Measurements from ENCODE around the gene FAM131B.

FAM131B gene

DNA sequence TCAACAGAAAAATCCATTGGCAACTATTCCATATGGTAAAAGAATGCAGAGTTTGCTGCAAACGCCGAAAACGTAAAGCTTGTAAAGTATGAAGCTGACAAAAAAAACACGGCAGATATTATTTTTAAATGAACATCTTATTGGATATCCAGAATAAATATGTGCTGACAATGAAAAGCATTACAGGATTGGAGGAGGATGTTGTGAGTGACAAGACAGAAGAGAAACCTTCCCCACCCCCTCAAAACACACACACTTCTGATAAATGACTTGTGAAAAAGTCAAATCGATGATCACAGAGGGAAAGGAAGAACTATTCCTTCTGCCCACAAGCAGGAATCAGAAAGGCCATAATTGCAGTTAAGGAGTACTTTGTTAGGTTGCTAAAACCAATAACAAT, 14.6 kb downstream of the FAM131B start:
- TF ChIP-seq, protein P1, sequence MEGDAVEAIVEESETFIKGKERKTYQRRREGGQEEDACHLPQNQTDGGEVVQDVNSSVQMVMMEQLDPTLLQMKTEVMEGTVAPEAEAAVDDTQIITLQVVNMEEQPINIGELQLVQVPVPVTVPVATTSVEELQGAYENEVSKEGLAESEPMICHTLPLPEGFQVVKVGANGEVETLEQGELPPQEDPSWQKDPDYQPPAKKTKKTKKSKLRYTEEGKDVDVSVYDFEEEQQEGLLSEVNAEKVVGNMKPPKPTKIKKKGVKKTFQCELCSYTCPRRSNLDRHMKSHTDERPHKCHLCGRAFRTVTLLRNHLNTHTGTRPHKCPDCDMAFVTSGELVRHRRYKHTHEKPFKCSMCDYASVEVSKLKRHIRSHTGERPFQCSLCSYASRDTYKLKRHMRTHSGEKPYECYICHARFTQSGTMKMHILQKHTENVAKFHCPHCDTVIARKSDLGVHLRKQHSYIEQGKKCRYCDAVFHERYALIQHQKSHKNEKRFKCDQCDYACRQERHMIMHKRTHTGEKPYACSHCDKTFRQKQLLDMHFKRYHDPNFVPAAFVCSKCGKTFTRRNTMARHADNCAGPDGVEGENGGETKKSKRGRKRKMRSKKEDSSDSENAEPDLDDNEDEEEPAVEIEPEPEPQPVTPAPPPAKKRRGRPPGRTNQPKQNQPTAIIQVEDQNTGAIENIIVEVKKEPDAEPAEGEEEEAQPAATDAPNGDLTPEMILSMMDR (IDR thresholded peaks at IDR 0.05; ENCODE audit: low read depth, low read length, missing control alignments) = no peak
- no peak overlapping the region for H3K4me3 ChIP-seq (replicated peaks; ENCODE audit: low read depth, low read length)
- no peak for DNase-seq (ENCODE audit: extremely low read depth, low read depth)

- H3K4me3 ChIP-seq (replicated peaks; ENCODE audit: low read depth, low read length) = no peak overlapping the region
- TF ChIP-seq, protein P1 (IDR thresholded peaks at IDR 0.05; ENCODE audit: low read depth, low read length, missing control alignments) = no peak
- no peak for DNase-seq (ENCODE audit: extremely low read depth, low read depth)
These were observed 16.5 kb downstream of the FAM131B start for GRCh38 chr7:143346018-143346417.

- peak; percentile 19 for DNase-seq (ENCODE audit: extremely low read depth, low read depth)
- TF ChIP-seq, protein P1 (IDR thresholded peaks at IDR 0.05; ENCODE audit: low read depth, low read length, missing control alignments) = peak; percentile 62
- no peak overlapping the region for H3K4me3 ChIP-seq (replicated peaks; ENCODE audit: low read depth, low read length)
These were observed 17.0 kb downstream of the FAM131B start for GRCh38 chr7:143345428-143345900.

DNA sequence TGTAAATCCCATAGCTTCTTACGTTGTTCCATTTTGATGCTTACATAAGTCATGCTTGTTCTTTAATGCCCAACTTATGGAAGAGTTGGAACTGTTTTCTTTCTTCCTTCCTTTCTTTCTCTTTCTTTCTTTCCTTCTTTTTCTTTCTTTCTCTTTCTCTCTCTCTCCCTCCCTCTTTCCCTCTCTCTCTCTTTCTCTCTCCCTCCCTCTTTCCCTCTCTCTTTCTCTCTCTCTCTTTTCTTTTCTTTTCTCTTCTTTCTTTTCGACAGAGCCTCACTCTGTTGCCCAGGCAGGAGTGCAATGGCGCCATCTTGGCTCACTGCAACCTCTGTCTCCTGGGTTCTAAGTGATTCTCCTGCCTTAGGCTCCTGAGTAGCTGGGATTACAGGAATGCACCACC, 18.9 kb downstream of the FAM131B start:
- TF ChIP-seq, protein P1 (IDR thresholded peaks at IDR 0.05; ENCODE audit: low read depth, low read length, missing control alignments) = no peak
- H3K4me3 ChIP-seq (replicated peaks; ENCODE audit: low read depth, low read length) = no peak overlapping the region
- no peak for DNase-seq (ENCODE audit: extremely low read depth, low read depth)

DNA sequence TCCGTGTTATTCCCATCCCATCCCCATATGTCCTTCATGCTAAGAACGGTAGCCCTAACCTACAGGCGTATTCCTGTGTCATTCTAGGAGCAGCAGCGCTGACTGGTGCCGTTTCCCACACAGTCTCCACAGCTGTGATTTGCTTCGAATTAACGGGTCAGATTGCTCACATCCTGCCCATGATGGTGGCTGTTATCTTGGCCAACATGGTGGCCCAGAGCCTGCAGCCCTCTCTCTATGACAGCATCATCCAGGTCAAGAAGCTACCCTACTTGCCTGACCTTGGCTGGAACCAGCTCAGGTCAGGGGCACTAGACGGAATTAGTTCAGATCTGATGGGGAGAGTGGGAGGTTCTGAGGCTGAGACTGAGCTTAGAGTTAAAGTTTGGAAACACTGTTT, 20.7 kb downstream of the FAM131B start:
- H3K4me3 ChIP-seq (replicated peaks; ENCODE audit: low read depth, low read length) = no peak overlapping the region
- TF ChIP-seq, protein P1 (IDR thresholded peaks at IDR 0.05; ENCODE audit: low read depth, low read length, missing control alignments) = no peak
- no peak for DNase-seq (ENCODE audit: extremely low read depth, low read depth)

DNA sequence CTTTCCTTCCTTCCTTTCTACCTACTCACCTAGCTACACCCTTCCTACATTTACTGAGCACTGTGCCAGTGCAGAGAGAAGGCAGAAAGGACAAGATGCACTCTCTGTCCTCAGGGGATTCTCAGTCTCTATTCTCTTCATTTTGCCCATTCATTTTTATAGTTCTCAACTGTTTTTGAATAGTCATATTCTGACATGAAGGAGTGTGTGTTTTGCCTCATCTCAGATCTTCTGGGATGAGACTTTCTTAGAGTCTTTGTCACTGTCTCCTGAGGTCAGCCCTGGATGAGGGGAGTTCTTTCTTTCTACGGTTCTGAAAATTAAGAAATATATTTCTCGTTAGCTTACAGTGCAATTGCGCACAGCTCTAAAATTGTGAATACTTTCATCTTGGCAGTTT, 25.3 kb downstream of the FAM131B start:
- H3K4me3 ChIP-seq (replicated peaks; ENCODE audit: low read depth, low read length) = no peak overlapping the region
- DNase-seq (ENCODE audit: extremely low read depth, low read depth) = no peak
- TF ChIP-seq, protein P1 (IDR thresholded peaks at IDR 0.05; ENCODE audit: low read depth, low read length, missing control alignments) = no peak

DNA sequence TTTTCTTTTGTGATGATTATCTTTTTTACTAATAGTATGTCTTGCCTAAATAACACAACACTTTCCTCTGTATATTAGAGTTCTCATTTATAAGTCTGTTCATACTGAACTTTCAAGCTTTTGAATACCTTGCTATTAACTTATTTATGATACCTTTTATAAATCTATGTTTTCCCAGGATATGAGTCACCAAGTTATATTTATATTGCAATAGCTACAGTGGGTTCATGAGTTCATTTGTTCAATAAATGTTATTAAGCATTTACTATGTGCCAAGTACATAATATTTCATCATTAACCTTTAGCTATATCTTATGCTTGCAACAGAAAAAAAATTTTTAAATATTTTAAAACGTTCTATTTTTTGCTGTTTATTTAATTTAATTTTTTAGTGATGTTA, 28.3 kb downstream of the FAM131B start:
- no peak overlapping the region for H3K4me3 ChIP-seq (replicated peaks; ENCODE audit: low read depth, low read length)
- TF ChIP-seq, protein P1 (IDR thresholded peaks at IDR 0.05; ENCODE audit: low read depth, low read length, missing control alignments) = no peak
- DNase-seq (ENCODE audit: extremely low read depth, low read depth) = no peak

Measured in HFF-Myc (cell line).